GF-D8 (cell line): ENCODE data around the gene ZMYM5.
A peak's percentile ranks its signal among the peaks of the same experiment; 100 is the strongest.
"Not testable (repeated sequence)": the region's sequence is repeated elsewhere in the genome, so short reads cannot be mapped to it uniquely, and the experiment has no call there.

Source experiments
- DNase-seq: peaks from one replicate; lab custom pipeline; 2025; lab: John Stamatoyannopoulos, UW

Gene ZMYM5

DNA sequence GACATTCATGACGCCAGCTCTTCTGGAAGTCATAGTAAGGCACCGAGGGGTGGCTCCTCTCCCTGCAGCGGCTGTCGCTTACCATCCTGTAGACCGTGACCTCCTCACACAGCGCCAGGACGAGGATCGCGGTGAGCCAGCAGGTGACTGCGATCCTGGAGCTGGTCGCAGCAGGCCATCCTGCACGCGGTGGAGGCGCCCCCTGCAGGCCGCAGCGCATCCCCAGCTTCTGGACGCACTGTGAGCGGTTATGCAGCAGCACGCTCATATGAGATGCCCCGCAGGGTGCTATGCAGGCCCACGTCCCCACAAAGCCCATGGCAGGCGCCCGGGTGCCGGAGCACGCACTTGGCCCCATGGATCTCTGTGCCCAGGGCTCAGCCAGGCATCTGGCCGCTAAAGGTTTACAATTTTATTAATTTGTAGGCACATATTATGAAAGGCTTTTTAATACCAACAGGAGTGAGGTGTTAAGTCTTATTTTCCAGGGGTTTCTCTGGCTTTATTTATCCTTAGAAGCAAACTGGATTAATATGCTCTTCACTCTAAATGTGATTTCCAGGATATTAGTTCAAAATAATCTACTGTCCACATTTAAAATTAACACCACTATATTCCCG is 45.1 kb downstream of the ZMYM5 start:
- no peak for DNase-seq

DNA sequence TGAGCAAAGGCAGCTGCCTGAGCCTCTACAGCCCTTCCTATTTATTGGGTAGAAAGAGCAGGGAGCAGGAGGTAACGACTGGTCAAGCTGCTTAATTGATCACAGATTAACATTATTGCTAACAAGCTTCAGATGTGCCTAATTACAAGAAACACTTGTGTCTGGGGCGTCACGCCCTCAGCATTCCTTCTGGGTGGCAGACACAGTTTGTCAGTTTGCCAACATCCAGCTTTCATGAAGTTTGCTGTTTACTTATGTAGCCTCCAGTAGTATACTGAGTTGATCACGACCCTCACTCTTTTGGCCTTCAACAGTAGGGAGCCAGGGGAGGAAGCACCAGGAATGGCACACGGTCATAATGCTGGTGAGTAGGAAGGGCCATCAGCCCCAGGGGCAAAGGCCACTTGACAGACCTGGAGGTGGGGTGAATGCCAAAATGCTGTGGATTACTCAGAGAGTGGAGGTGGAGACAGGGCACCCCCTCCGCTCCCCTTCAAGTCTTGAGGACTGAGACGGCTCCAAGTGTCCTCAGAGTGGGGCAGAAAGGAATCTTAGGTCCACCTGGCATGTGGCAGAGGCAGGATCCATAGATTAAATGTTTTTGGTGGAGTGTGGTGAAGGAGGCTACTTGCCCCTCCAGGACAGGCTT is 45.8 kb downstream of the ZMYM5 start:
- DNase-seq: no peak

- no peak for DNase-seq
Observed at GRCh38 chr13:19817106-19817505, 46.3 kb downstream of the ZMYM5 start.

- DNase-seq: not testable (repeated sequence)
Observed at GRCh38 chr13:19815842-19816241, 47.6 kb downstream of the ZMYM5 start.

DNA sequence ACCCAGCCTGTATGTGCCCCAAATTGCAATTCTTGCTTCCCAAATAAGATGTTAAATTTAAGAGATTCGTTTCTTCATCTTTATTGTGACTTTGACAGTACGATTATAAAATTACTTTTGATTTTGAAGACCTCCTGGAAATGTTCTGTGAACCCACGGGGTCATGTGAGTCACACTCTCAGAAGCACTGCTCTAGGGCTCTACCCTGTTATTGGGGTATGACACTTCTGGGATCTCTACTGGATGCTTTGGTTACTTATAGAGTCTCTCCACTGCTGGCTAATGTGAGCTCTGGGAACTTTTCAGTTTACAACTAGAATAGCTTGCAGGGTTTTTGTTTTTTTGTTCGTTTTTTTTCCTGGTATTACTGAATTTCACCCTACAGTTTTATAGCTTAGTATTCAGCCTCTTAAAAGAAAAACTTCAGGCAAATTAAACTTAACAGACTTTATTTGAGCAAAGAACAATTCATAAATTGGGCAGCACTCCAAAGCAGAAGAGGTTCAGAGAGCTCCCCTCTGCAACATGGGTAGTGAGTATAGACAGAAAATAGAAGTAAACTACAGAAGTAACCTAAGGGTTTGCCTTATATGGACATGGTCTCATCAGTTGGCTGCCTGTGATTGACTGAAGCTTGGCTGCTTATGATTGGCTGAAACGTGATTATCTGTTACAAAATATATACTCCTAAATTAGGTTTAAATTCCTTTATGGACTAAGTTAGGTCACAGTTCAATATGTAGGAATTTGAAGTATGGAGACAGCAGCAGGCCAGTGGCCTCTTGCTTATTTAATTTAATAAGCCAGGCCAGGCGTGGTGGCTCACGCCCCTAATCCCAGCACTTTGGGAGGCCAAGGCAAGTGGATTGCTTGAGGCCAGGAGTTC is 52.2 kb downstream of the ZMYM5 start:
- no peak for DNase-seq

GRCh38 chr13:19810151-19810550 is 53.3 kb downstream of the ZMYM5 start:
- no peak for DNase-seq

DNA sequence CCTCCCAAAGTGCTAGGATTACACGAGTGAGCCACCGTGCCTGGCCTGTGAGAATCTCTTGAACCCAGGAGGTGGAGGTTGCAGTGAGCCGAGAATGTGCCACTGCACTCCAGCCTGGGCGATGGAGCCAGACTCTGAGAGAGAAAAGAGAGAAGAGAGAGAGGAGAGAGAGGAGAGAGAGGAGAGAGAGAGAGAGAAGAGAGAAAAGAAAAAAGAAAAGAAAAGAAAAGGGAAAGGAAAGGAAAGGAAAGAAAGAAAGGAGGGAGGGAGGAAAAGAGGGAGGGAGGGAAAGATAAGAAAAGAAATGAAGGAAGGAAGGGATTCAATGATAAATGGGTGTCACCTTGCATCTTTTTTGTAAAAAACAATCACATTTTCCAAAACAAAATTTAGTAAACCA is 57.7 kb downstream of the ZMYM5 start:
- DNase-seq: no peak

DNA sequence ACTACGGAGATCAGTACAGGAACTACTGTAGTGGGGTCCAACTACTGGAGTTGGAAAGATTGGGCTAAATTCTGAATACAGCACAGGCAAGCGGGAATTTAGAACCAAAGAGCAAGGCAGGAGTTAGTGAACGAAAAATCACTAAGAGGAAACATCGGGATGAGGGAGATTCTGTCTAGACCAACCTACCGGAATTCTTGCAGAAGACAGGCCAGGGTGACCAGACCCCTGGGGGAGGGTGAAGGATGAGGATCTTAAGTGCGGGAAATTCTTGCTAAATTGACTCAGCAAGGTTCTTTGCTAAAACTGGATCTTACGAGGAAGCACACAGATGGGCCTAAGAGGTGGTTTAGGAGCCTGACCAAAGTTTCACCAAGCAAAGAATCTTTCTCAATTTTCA is 67.5 kb downstream of the ZMYM5 start:
- no peak for DNase-seq

DNA sequence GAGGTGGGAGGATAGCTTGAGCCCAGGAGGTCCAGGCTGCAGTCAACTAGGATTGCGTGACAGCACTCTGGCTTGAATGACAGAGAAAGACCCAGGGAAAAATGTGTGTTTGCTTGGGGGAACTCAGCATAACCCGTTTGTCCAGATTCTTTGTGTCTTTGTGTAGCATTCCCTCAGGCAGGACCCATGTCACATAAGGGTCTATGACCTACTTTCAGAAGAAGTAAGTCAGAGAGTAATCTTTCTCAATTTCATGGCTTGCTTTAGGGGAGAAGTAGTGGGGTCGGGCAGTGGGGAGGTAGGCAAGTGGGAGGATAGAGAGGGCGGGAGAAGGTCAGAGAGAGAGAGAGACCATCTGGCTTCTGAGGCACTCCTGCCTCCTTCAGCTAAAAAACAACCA is 68.8 kb downstream of the ZMYM5 start:
- no peak for DNase-seq

GRCh38 chr13:19791953-19792537 is 71.4 kb downstream of the ZMYM5 start:
- DNase-seq: no peak

DNA sequence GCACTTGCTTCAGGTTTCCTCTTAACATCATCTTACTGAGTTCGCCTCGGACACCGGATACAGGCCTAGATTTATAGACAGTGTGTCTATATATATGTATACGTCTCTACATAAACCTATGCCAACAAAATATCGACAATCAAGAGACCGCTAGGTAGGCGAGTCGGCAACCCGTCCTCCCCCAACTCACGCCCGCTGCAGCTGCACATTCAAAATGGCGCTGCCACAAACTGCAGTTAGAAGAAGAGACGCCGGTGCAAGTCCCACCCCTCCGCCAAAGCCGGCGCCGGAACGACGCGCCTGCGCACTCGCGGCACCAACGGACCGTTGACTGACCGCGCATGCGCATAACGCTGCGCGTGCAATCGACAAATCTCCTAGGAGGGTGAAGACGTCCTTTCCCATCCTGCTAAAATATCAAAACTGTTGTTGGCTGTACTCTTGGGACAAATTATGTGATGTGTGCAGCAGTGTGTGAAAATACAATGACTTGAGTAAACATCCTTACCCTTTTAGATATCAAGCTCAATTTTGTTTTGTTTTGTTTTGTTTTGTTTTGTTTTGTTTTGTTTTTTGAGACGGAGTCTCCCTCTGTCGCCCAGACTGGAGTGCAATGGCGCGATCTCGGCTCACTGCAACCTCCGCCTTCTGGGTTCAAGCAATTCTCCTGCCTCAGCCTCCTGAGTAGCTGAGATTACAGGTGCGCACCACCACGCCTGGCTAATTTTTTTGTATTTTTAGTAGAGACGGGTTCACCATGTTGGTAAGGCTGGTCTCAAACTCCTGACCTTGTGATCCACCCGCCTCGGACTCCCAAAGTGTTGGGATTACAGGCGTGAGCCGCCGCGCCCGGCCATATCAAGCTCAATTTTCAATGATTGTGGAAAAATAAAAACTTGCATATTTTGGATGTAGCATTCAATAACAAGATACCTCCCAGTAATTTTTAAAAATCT is 80.4 kb downstream of the ZMYM5 start, which contains the start of gene PSPC1:
Gene PSPC1 (minus strand): TSS at position 219 of the 956 bp plus-strand sequence. CDS start 188 bp downstream, at position 31.
- peak; percentile 93 for DNase-seq

- DNase-seq: no peak
Observed at GRCh38 chr13:19782049-19782726, 81.3 kb downstream of the ZMYM5 start.

DNA sequence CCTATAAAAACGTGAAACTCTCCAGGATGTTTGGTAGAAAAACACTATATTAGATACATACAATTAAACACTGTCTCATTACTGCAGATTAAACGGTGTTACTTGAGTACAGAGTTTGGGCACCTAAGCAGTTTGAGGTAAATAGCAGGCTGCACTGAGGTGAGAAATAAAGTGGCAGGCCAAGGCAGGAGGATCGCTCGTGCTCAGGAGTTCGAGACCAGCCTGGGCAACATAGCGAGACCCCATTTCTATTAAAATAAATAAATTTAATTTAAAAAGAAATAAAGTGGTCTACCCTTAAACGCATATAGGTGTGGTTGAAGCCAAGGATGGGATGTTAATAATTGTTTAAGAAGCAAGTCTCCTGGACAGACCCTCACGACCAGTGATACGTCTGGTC is 81.9 kb downstream of the ZMYM5 start:
- no peak for DNase-seq

DNA sequence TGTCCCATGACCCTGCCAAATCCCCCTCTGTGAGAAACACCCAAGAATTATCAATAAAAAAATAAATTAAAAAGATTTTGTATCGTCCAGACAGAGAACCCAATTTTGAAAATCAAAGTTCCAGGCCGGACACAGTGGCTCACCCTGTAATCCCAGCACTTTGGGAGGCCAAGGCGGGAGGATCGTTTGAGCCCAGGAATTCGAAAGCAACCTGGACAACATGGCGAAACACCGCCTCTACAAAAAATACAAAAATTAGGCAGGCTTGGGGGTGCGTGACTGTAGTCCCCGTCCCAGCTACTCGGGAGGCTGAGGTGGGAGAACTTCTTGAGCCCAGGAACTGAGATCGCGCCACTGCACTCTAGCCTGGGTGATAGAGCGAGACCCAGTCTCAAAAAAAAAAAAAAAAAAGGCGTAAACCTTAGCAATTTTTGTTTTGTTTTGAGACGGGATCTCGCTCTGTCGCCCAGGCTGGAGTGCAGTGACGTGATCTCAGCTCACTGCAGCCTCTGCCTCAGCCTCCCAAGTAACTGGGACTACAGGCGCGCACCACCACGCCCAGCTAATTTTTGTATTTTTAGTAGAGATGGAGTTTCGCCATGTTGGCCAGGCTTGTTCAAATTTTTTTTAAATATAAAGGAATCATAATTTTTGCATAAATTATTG is 82.6 kb downstream of the ZMYM5 start:
- DNase-seq: not testable (repeated sequence)
